Neutrophil (primary cell): Measurements from ENCODE around the gene COL6A2.

Source experiments
- H3K27ac ChIP-seq: fragments of 200-600 bp; sonication (generic); 2 replicates; pipeline ENCODE4 v1.5.1; 2016; ENCODE audit warnings: mild to moderate bottlenecking, moderate library complexity
- H3K27me3 ChIP-seq: fragments of 200-600 bp; sonication (generic); 2 replicates; pipeline ENCODE4 v1.6.0; 2016; ENCODE audit warnings: mild to moderate bottlenecking
- H3K36me3 ChIP-seq: fragments of 200-600 bp; sonication (generic); 2 replicates; pipeline ENCODE4 v1.5.1; 2017
- H3K4me1 ChIP-seq, 2 experiments: fragments of 200-600 bp in 1 of 2; sonication (generic) in 1 of 2; 1 replicate in 1 of 2; 2 replicates in 1 of 2; pipeline versions ENCODE4 v1.5.1 to v1.6.1; 2013 to 2016; ENCODE audit warnings: low read depth in 1 of 2, low read length in 1 of 2, mild to moderate bottlenecking in 1 of 2, moderate library complexity in 1 of 2; ENCODE audit not compliant: control insufficient read depth in 1 of 2, insufficient read depth in 1 of 2
- H3K4me3 ChIP-seq, 2 experiments: fragments of 200-600 bp in 1 of 2; sonication (generic) in 1 of 2; 1 replicate in 1 of 2; 2 replicates in 1 of 2; pipeline ENCODE4 v1.5.1; 2013 to 2016; ENCODE audit warnings: low read depth in 1 of 2, low read length in 1 of 2, mild to moderate bottlenecking in 1 of 2, moderate library complexity in 1 of 2
- H3K9me3 ChIP-seq: fragments of 200-600 bp; sonication (generic); 2 replicates; pipeline ENCODE4 v1.5.1; 2016
- TF ChIP-seq, protein P1 (sequence below): fragments of 200-600 bp; sonication (generic); IDR thresholded peaks from 2 replicates; pipeline ENCODE4 v1.5.1; 2016; ENCODE audit warnings: antibody characterized with exemption

Gene COL6A2

DNA sequence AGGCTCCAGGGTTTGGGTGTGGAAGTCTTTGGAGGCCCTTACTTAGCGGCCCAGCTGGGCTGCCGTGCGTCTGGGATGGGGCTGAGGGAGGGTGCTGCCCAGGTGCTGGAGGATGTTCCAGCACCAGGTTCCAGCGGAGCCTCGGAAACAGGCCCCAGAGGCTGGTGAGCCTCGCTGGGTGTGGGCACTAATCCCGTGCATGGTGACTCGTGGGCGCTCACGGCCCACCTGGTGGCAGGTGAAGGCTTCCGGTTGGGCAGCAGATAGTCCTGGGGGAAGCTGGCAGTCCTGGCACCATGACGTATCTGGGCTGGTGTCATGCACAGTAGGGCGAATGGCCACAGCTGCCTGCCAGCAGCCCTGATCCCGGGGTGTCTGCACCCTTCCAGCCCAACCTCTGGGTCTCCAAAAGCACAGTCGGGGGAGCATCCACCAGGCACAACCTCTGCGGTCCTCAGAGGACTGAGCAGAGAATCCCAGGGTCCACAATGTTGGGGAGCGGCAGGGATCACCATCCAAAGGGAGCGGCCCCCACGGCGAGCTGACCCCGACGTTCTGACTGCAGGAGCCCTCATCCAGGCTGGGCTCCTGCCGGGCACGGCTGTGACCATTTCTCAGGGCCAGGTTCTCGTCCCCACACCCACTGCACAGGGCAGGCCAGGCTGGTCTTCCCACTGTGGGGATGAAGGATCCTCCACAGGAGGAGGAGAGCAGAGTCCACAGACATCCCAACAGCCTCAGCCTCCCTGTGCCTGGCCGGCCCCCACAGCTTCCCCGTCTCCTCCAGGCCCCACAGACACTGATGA is 32.1 kb downstream of the COL6A2 start:
- Histone ChIP-seq H3K27ac (no peak overlapping the region), H3K9me3 (no peaks in the 10 kb centered on the region), H3K27me3 (no peaks in the 10 kb centered on the region), H3K4me3 (no peak overlapping the region), H3K4me1 (no peaks in the 10 kb centered on the region), H3K36me3 (no peaks in the 10 kb centered on the region)
- TF ChIP-seq, protein P1, sequence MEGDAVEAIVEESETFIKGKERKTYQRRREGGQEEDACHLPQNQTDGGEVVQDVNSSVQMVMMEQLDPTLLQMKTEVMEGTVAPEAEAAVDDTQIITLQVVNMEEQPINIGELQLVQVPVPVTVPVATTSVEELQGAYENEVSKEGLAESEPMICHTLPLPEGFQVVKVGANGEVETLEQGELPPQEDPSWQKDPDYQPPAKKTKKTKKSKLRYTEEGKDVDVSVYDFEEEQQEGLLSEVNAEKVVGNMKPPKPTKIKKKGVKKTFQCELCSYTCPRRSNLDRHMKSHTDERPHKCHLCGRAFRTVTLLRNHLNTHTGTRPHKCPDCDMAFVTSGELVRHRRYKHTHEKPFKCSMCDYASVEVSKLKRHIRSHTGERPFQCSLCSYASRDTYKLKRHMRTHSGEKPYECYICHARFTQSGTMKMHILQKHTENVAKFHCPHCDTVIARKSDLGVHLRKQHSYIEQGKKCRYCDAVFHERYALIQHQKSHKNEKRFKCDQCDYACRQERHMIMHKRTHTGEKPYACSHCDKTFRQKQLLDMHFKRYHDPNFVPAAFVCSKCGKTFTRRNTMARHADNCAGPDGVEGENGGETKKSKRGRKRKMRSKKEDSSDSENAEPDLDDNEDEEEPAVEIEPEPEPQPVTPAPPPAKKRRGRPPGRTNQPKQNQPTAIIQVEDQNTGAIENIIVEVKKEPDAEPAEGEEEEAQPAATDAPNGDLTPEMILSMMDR: no peak

DNA sequence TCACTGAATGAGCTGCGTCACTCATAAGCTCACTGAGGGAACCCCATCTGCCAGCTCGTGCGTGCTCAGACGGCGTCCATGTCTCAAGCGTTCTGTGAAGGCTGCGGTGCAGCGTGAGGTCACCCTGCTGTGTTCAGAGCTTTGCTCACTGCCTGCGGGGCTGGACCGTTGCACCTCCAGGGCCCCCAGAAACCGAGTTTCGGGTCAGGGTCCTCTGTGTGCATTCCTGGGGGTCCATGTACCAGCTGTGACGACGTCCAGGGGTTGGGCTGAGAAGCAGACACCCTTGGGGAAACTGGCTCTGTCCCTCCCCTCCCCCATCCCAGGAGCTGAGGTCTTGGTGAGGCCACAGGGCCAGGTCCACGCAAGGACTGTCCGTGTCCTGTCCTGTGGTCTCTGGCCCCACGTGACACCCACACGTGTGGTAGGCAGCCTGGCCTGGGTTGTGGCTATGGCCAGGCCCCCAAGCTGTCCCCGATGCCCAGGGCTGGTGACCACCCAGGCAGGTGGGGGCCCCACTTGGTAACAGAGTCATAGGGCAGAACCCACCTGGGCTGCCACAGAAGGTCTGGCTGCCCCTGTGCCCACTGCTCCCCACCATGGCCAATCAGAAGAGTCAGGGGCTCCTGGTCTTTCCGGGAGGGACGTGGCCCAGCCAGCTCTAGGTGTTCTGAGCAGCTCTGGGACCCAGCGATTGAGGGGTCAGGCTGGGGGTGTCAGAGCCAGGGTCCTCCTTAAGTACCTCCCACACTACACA is 33.1 kb downstream of the COL6A2 start:
- TF ChIP-seq, protein P1: no peak
- no peak overlapping the region for H3K4me3 ChIP-seq
- no peak overlapping the region for H3K27ac ChIP-seq
- H3K9me3 ChIP-seq: no peaks in the 10 kb centered on the region
- H3K27me3 ChIP-seq: no peaks in the 10 kb centered on the region
- H3K4me1 ChIP-seq: no peaks in the 10 kb centered on the region
- no peaks in the 10 kb centered on the region for H3K36me3 ChIP-seq

DNA sequence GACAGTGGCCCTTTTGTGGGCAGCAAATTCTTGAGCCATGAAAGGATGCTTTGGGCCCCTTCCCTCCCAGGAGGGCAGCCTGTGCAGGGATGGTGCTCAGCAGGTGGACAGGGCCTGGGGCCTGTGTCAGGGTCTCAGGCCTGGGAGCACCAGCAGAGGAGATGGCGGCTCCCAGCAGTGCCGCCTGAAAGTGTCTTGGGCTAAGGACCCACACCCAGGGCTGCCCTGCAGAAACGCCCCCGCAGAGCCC is 33.6 kb downstream of the COL6A2 start:
- Histone ChIP-seq H3K4me3 (no peak overlapping the region), H3K9me3 (no peaks in the 10 kb centered on the region), H3K27me3 (no peaks in the 10 kb centered on the region), H3K27ac (no peak overlapping the region), H3K4me1 (no peaks in the 10 kb centered on the region), H3K36me3 (no peaks in the 10 kb centered on the region)
- TF ChIP-seq, protein P1: no peak

DNA sequence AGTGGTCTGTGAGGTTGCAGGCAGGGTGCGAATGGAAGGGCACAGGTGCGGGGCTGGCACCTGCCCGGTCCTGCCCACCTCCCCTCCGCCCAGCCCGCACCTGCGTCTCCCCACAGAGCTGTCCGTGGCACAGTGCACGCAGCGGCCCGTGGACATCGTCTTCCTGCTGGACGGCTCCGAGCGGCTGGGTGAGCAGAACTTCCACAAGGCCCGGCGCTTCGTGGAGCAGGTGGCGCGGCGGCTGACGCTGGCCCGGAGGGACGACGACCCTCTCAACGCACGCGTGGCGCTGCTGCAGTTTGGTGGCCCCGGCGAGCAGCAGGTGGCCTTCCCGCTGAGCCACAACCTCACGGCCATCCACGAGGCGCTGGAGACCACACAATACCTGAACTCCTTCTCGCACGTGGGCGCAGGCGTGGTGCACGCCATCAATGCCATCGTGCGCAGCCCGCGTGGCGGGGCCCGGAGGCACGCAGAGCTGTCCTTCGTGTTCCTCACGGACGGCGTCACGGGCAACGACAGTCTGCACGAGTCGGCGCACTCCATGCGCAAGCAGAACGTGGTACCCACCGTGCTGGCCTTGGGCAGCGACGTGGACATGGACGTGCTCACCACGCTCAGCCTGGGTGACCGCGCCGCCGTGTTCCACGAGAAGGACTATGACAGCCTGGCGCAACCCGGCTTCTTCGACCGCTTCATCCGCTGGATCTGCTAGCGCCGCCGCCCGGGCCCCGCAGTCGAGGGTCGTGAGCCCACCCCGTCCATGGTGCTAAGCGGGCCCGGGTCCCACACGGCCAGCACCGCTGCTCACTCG is 34.1 kb downstream of the COL6A2 start:
- H3K27ac ChIP-seq: no peak overlapping the region
- no peak overlapping the region for H3K4me3 ChIP-seq
- TF ChIP-seq, protein P1: no peak
- no peaks in the 10 kb centered on the region for H3K27me3 ChIP-seq
- H3K4me1 ChIP-seq: no peaks in the 10 kb centered on the region
- H3K36me3 ChIP-seq: no peaks in the 10 kb centered on the region
- H3K9me3 ChIP-seq: no peaks in the 10 kb centered on the region

DNA sequence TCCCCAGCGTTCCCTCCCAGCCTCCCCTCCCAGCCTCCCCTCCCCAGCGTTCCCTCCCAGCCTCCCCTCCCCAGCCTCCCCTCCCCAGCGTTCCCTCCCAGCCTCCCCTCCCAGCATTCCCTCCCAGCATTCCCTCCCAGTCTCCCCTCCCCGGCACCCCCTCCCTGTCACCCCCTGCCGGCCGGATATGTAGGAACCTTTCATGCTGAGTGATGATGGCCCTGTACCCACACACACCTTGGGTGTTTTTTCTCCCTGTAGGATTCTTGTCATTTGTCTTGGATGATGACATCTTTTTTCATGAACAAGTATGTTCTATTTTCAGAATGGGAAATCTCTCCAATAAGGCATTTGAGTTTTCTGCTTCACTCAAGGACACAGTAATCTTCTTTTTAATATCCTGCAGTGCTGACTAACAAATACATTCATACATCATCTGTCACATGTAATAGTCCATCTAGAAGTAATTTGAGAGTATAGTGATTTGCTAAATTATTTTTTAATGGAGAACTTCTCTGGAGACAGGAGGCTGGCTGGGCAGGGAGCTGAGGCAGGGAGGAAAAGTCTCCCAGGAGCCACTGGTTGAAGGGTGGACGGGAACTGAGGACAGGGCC is 38.0 kb downstream of the COL6A2 start:
- H3K4me3 ChIP-seq: no peak overlapping the region
- no peaks in the 10 kb centered on the region for H3K4me1 ChIP-seq
- TF ChIP-seq, protein P1: no peak

More for the DNA sequence above, 38.0 kb downstream of the COL6A2 start:
- no peaks in the 10 kb centered on the region for H3K36me3 ChIP-seq
- H3K27ac ChIP-seq: no peak overlapping the region
- no peaks in the 10 kb centered on the region for H3K27me3 ChIP-seq
- no peaks in the 10 kb centered on the region for H3K9me3 ChIP-seq
